Measurements from ENCODE around the gene EXOC2. TPM values are rescaled to one million over a fixed set of nuclear protein-coding genes. Genes with fewer than 3 reads are reported as not detected.

EXOC2 gene
- total RNA-seq, 4 donors from 2014 or later, result 25.6 to 37.1 (median 30.8) TPM

DNA sequence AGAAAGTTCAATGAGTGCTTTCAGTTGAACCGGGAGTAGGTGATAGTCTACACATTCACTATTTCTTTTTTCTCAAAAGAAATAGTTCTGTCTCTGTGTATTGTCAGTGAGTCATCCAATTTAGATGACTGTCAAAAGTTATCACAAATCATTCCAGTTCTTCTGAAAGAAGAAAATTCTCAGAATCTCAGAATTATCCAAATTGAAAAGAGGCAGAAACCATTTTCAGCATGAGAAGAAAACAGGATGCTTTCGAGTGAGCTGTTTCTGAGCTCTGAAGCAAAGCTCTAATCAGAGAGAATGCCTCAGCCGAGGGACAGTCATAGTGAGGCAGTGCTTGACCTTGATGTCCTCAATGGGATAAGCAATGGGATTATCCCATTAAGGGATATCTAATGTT is 134.0 kb downstream of the EXOC2 start:
- Histone ChIP-seq H3K27me3 (no peaks in the 10 kb centered on the region), H3K36me3 (peaks cover 11 to 16% of the 10 kb centered on the region in 2 donors), H3K4me1 (no peaks in the 10 kb centered on the region), H3K4me3 (replicated peaks in 1 of 3) (no peak overlapping the region), H3K9me3 (no peaks in the 10 kb centered on the region), H3K27ac (no peak overlapping the region)
- no peak for TF ChIP-seq POLR2A (IDR thresholded peaks at IDR 0.05)
- TF ChIP-seq, protein P1, sequence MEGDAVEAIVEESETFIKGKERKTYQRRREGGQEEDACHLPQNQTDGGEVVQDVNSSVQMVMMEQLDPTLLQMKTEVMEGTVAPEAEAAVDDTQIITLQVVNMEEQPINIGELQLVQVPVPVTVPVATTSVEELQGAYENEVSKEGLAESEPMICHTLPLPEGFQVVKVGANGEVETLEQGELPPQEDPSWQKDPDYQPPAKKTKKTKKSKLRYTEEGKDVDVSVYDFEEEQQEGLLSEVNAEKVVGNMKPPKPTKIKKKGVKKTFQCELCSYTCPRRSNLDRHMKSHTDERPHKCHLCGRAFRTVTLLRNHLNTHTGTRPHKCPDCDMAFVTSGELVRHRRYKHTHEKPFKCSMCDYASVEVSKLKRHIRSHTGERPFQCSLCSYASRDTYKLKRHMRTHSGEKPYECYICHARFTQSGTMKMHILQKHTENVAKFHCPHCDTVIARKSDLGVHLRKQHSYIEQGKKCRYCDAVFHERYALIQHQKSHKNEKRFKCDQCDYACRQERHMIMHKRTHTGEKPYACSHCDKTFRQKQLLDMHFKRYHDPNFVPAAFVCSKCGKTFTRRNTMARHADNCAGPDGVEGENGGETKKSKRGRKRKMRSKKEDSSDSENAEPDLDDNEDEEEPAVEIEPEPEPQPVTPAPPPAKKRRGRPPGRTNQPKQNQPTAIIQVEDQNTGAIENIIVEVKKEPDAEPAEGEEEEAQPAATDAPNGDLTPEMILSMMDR (IDR thresholded peaks at IDR 0.05), result no peak
- WGBS, 2 donors, result 94 to 95% methylated on average over 3 of the region's 3 CpGs
- no peak for DNase-seq
- intact Hi-C loops (cut with DNase I), result no loop called here

DNA sequence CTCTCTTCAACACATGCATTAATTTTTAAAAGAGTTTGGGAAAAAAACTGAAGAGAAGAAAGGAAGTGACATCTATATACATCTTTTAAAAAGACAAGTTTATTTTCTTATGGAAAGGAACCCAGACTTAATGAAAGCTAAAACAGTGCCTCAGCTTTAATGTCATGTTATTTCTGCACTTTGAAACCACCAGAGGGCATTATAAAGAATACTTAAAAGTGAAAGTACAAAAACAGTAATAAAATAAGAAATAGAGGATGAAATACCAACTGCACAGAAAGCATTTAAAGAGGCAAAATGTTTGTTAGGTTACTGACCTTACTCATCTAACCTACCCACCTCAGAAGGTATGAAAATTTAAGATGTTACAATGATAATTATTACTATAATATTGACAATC is 134.8 kb downstream of the EXOC2 start:
- no peak for DNase-seq
- Histone ChIP-seq H3K4me3 (replicated peaks in 1 of 3) (no peak overlapping the region), H3K9me3 (no peaks in the 10 kb centered on the region), H3K4me1 (no peaks in the 10 kb centered on the region), H3K27ac (no peak overlapping the region), H3K27me3 (no peaks in the 10 kb centered on the region), H3K36me3 (peaks cover 7 to 19% of the 10 kb centered on the region in 2 donors)
- intact Hi-C loops (cut with DNase I), result no loop called here
- TF ChIP-seq, protein P1 (IDR thresholded peaks at IDR 0.05), result no peak
- TF ChIP-seq POLR2A (IDR thresholded peaks at IDR 0.05), result no peak

DNA sequence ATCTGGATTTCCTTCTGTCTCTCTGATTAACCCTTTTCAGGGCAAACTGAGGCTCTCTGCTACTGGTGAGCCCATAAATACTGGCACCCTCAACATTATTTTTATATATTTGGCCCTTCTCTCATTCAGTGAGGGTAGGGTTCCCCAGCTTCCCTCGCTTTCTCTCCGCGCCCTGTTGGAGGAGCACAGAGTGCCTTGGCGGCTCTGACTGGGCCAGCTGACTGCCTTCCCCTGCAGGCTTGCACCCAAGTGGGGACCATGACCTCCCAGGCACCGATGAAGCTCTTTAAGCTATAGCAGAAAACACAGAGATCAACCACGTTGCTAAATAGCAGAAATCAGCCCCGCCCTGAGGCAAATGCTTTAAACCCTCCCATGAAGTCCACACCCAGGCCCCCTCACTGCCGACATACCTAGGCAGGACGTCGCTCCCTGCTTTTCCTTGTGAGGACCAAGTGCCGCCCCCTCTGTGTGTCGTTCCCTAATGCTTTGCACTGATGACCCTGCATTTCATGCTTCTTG is 141.0 kb downstream of the EXOC2 start:
- no peaks in the 10 kb centered on the region for H3K4me1 ChIP-seq
- intact Hi-C loops (cut with DNase I), result no loop called here
- peaks cover 9 to 12% of the 10 kb centered on the region in 2 donors for H3K36me3 ChIP-seq
- no peak overlapping the region for H3K4me3 ChIP-seq (replicated peaks in 1 of 3)
- H3K27me3 ChIP-seq, result no peaks in the 10 kb centered on the region
- H3K27ac ChIP-seq, result no peak overlapping the region
- WGBS, 2 donors, result 94 to 97% methylated on average over 12 of the region's 12 CpGs
- TF ChIP-seq POLR2A (IDR thresholded peaks at IDR 0.05), result no peak
- TF ChIP-seq, protein P1 (IDR thresholded peaks at IDR 0.05), result no peak
- DNase-seq, result no peak
- H3K9me3 ChIP-seq, result no peaks in the 10 kb centered on the region

DNA sequence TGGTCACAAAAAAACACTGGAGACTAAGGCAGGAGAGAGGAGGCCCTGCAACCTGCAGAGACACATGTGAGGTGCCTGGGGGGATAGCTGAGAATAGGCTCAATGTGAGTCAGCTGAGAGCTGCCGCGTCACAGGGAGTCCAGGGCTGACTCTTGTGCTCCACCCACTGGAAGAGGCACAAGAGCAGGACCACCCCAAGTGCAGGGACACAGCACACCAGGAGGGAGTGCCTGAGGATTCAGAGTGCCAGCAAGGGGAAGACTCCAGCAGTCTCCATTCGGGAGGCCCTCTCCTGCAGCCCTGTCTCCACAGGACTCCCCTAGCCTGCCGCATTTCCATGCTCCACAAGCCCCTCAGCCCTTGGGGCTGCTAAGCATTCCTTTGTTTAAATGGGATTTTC is 141.5 kb downstream of the EXOC2 start:
- intact Hi-C loops (cut with DNase I), result no loop called here
- Histone ChIP-seq H3K4me3 (replicated peaks in 1 of 3) (no peak overlapping the region), H3K27ac (no peak overlapping the region), H3K27me3 (no peaks in the 10 kb centered on the region), H3K36me3 (peaks cover 9 to 14% of the 10 kb centered on the region in 2 donors), H3K4me1 (no peaks in the 10 kb centered on the region), H3K9me3 (no peaks in the 10 kb centered on the region)
- TF ChIP-seq POLR2A (IDR thresholded peaks at IDR 0.05), result no peak
- TF ChIP-seq, protein P1 (IDR thresholded peaks at IDR 0.05), result no peak
- WGBS, 2 donors, result 84 to 91% methylated on average over 4 of the region's 4 CpGs
- DNase-seq, result no peak

DNA sequence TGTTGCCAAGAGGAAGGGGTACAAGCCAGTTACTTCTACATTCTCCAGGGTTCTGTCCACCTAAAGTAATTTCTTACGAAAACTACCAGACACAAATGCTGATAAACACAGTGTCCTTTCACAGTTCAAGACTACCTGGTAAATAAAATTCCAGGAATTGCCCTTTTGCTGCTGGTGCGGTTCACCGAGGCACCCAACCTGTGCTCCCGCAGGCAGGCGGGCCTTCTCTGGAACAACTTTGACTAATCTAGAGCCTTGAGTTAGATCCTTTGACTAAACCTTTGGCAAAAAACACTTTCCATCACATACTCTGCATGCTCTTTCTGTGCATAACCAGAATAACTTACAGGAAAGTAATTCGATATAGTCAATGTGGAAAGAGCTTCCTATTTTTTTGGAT is 143.0 kb downstream of the EXOC2 start:
- DNase-seq, result no peak
- TF ChIP-seq, protein P1 (IDR thresholded peaks at IDR 0.05), result no peak
- TF ChIP-seq POLR2A (IDR thresholded peaks at IDR 0.05), result no peak
- Histone ChIP-seq H3K4me3 (replicated peaks in 1 of 3) (no peak overlapping the region), H3K27ac (no peak overlapping the region), H3K9me3 (no peaks in the 10 kb centered on the region), H3K36me3 (peaks cover 9 to 11% of the 10 kb centered on the region in 2 donors), H3K27me3 (no peaks in the 10 kb centered on the region), H3K4me1 (no peaks in the 10 kb centered on the region)
- WGBS, 2 donors, result 94 to 96% methylated on average over 6 of the region's 6 CpGs
- intact Hi-C loops (cut with DNase I), result no loop called here

Data from thyroid gland (tissue), 4 donors.